Occipital lobe (tissue), 2 donors: Measurements from ENCODE around the gene CATSPERB. TPM values are rescaled to one million over a fixed set of nuclear protein-coding genes. Genes with fewer than 3 reads are reported as not detected.

Experiments used
- small RNA-seq: library from RNA; depleted of rRNA; stranded (forward); fragments of <200 nt; gene quantifications from one replicate; pipeline ENCODE3, GENCODE V24; 2014
- total RNA-seq: library from RNA; depleted of rRNA; stranded (reverse); fragments of >200 nt; gene quantifications from one replicate; pipeline ENCODE4 v1.2.3, GENCODE V29; 2014

The CATSPERB gene
- total RNA-seq, 1 donor from 2014 or later, result 3.7 TPM

Small RNA genes lying within 50 kb of the gene (small RNA-seq; reads per million reads assigned to genes)
- gene AL133373.1 (not detected), gene POLR3GP1 (not detected), gene RF00012 (0.12 reads per million)

Other genes starting within 250 kb of the CATSPERB start
- 142 TPM for gene PPP4R3A, start 221.8 kb downstream of the CATSPERB start, total RNA-seq
- 22.8 TPM for gene TC2N, start 135.4 kb upstream of the CATSPERB start, total RNA-seq
- gene FBLN5, start 215.6 kb upstream of the CATSPERB start, total RNA-seq, result 4.1 TPM